Epithelial cell of proximal tubule (primary cell): ENCODE measurements around the gene PPIH. TPM values are rescaled to one million over a fixed set of nuclear protein-coding genes. Genes with fewer than 3 reads are reported as not detected.

Source experiments
- DNase-seq: peaks from one replicate; pipeline ENCODE4 v3.0.0-alpha.2; 2011; ENCODE audit warnings: low read depth
- H3K4me3 ChIP-seq: 2 replicates; pipeline ENCODE4 v1.5.1; 2011; ENCODE audit warnings: low read depth, mild to moderate bottlenecking, low read length
- CTCF ChIP-seq: conservative IDR thresholded peaks from 2 replicates; pipeline ENCODE4 v1.5.1; 2012; ENCODE audit warnings: low read depth, mild to moderate bottlenecking, low read length
- total RNA-seq: library from RNA; depleted of rRNA; stranded (reverse); fragments of >200 nt; gene quantifications from 2 replicates; pipeline ENCODE4 v1.2.3, GENCODE V29; 2015

Gene PPIH
- total RNA-seq, 1 donor from 2014 or later: 76.7 TPM

- no peak for TF ChIP-seq CTCF
- H3K4me3 ChIP-seq: peak overlapping the region; percentile 89
Measured at GRCh38 chr1:42682739-42683531, 24.7 kb downstream of the PPIH start.

GRCh38 chr1:42684139-42684538 lies 25.9 kb downstream of the PPIH start:
- DNase-seq: no peak
- H3K4me3 ChIP-seq: peak overlapping the region; percentile 89
- TF ChIP-seq CTCF: no peak

More at GRCh38 chr1:42682739-42683531, 24.7 kb downstream of the PPIH start:
- DNase-seq: no peak

- DNase-seq: no peak
- no peak for TF ChIP-seq CTCF
- no peak overlapping the region for H3K4me3 ChIP-seq
Measured at GRCh38 chr1:42686418-42686817, 28.2 kb downstream of the PPIH start.

GRCh38 chr1:42689912-42690311 lies 31.7 kb downstream of the PPIH start:
- no peak for TF ChIP-seq CTCF
- no peak for DNase-seq
- no peak overlapping the region for H3K4me3 ChIP-seq

- no peak overlapping the region for H3K4me3 ChIP-seq
- TF ChIP-seq CTCF: peak; percentile 52
- no peak for DNase-seq
Measured at GRCh38 chr1:42690477-42691156, 32.4 kb downstream of the PPIH start.

GRCh38 chr1:42691157-42691498 lies 32.9 kb downstream of the PPIH start:
- H3K4me3 ChIP-seq: no peak overlapping the region
- no peak for TF ChIP-seq CTCF
- no peak for DNase-seq
